Stimulated activated memory B cell treated with anti-CD40 and anti-IgM and Interleukin-4, amounts not matched to agents 10 μg/mL and 1 μg/mL and 100 μg/mL, for 72 hours (primary cell): ENCODE measurements around the gene PARVA.

Source experiments
- ATAC-seq: fragments of 150-1000 bp; cut with Tn5 transposase; 2 replicates; pipeline ENCODE4 v1.10.0; 2021
- H3K27ac Mint-ChIP-seq: one replicate; pipeline ENCODE4 v1.8.0; 2022; ENCODE audit warnings: mild to moderate bottlenecking, mixed read lengths
- H3K27me3 Mint-ChIP-seq: one replicate; pipeline ENCODE4 v1.8.0; 2022; ENCODE audit warnings: mixed read lengths
- H3K36me3 Mint-ChIP-seq: one replicate; pipeline ENCODE4 v1.8.0; 2022; ENCODE audit warnings: mixed read lengths
- H3K4me1 Mint-ChIP-seq: one replicate; pipeline ENCODE4 v1.8.0; 2022; ENCODE audit warnings: mixed read lengths
- H3K4me3 Mint-ChIP-seq: one replicate; pipeline ENCODE4 v1.8.0; 2022; ENCODE audit warnings: mild to moderate bottlenecking, moderate library complexity, mixed read lengths
- H3K9me3 Mint-ChIP-seq: one replicate; pipeline ENCODE4 v1.8.0; 2022; ENCODE audit warnings: mixed read lengths

Gene PARVA

GRCh38 chr11:12559011-12559410, 181.6 kb downstream of the PARVA start:
- no peaks in the 10 kb centered on the region for H3K27me3 Mint-ChIP-seq
- no peaks in the 10 kb centered on the region for H3K36me3 Mint-ChIP-seq
- H3K4me3 Mint-ChIP-seq, result no peak overlapping the region
- no peak overlapping the region for H3K27ac Mint-ChIP-seq
- H3K9me3 Mint-ChIP-seq, result peaks cover 5% of the 10 kb centered on the region
- H3K4me1 Mint-ChIP-seq, result no peaks in the 10 kb centered on the region
- no peak for ATAC-seq

GRCh38 chr11:12560362-12560761, 183.0 kb downstream of the PARVA start:
- Mint-ChIP-seq H3K9me3 (no peaks in the 10 kb centered on the region), H3K4me3 (no peak overlapping the region), H3K36me3 (no peaks in the 10 kb centered on the region), H3K4me1 (no peaks in the 10 kb centered on the region), H3K27me3 (no peaks in the 10 kb centered on the region), H3K27ac (no peak overlapping the region)
- ATAC-seq, result no peak

- Mint-ChIP-seq H3K4me3 (no peak overlapping the region), H3K9me3 (no peaks in the 10 kb centered on the region), H3K36me3 (no peaks in the 10 kb centered on the region), H3K4me1 (no peaks in the 10 kb centered on the region), H3K27me3 (no peaks in the 10 kb centered on the region), H3K27ac (no peak overlapping the region)
- ATAC-seq, result no peak
Measured at GRCh38 chr11:12560861-12561260, 183.5 kb downstream of the PARVA start.

- no peak overlapping the region for H3K4me3 Mint-ChIP-seq
- H3K27me3 Mint-ChIP-seq, result no peaks in the 10 kb centered on the region
- H3K27ac Mint-ChIP-seq, result no peak overlapping the region
- peaks cover 3% of the 10 kb centered on the region for H3K9me3 Mint-ChIP-seq
- no peaks in the 10 kb centered on the region for H3K4me1 Mint-ChIP-seq
- no peaks in the 10 kb centered on the region for H3K36me3 Mint-ChIP-seq
- ATAC-seq, result no peak
Measured at GRCh38 chr11:12564012-12564411, 186.6 kb downstream of the PARVA start.

- Mint-ChIP-seq H3K27ac (no peak overlapping the region), H3K9me3 (peaks cover 3% of the 10 kb centered on the region), H3K36me3 (no peaks in the 10 kb centered on the region), H3K4me3 (no peak overlapping the region), H3K27me3 (no peaks in the 10 kb centered on the region), H3K4me1 (no peaks in the 10 kb centered on the region)
- ATAC-seq, result no peak
Measured at GRCh38 chr11:12565406-12565805, 188.0 kb downstream of the PARVA start.

GRCh38 chr11:12567746-12568460, 190.5 kb downstream of the PARVA start:
- ATAC-seq, result no peak
- no peaks in the 10 kb centered on the region for H3K27me3 Mint-ChIP-seq
- H3K27ac Mint-ChIP-seq, result no peak overlapping the region
- no peaks in the 10 kb centered on the region for H3K36me3 Mint-ChIP-seq
- H3K9me3 Mint-ChIP-seq, result peaks cover 3% of the 10 kb centered on the region
- no peak overlapping the region for H3K4me3 Mint-ChIP-seq
- no peaks in the 10 kb centered on the region for H3K4me1 Mint-ChIP-seq

- Mint-ChIP-seq H3K4me1 (no peaks in the 10 kb centered on the region), H3K9me3 (peaks cover 3% of the 10 kb centered on the region), H3K27me3 (no peaks in the 10 kb centered on the region)
Measured at GRCh38 chr11:12569499-12570425, 192.4 kb downstream of the PARVA start.

GRCh38 chr11:12573707-12574485, 196.5 kb downstream of the PARVA start:
- Mint-ChIP-seq H3K36me3 (no peaks in the 10 kb centered on the region), H3K9me3 (no peaks in the 10 kb centered on the region), H3K27me3 (no peaks in the 10 kb centered on the region), H3K4me1 (no peaks in the 10 kb centered on the region), H3K27ac (no peak overlapping the region), H3K4me3 (no peak overlapping the region)
- no peak for ATAC-seq

More at GRCh38 chr11:12569499-12570425, 192.4 kb downstream of the PARVA start:
- no peak for ATAC-seq
- Mint-ChIP-seq H3K27ac (no peak overlapping the region), H3K36me3 (no peaks in the 10 kb centered on the region), H3K4me3 (no peak overlapping the region)

GRCh38 chr11:12577725-12578644, 200.6 kb downstream of the PARVA start:
- H3K27ac Mint-ChIP-seq, result no peak overlapping the region
- H3K4me3 Mint-ChIP-seq, result no peak overlapping the region
- H3K9me3 Mint-ChIP-seq, result no peaks in the 10 kb centered on the region
- no peaks in the 10 kb centered on the region for H3K4me1 Mint-ChIP-seq
- ATAC-seq, result no peak
- H3K27me3 Mint-ChIP-seq, result no peaks in the 10 kb centered on the region
- no peaks in the 10 kb centered on the region for H3K36me3 Mint-ChIP-seq

- no peaks in the 10 kb centered on the region for H3K27me3 Mint-ChIP-seq
- no peak overlapping the region for H3K27ac Mint-ChIP-seq
- ATAC-seq, result no peak
- no peaks in the 10 kb centered on the region for H3K36me3 Mint-ChIP-seq
- no peaks in the 10 kb centered on the region for H3K4me1 Mint-ChIP-seq
- no peaks in the 10 kb centered on the region for H3K9me3 Mint-ChIP-seq
- no peak overlapping the region for H3K4me3 Mint-ChIP-seq
Measured at GRCh38 chr11:12581416-12581815, 204.0 kb downstream of the PARVA start.

GRCh38 chr11:12581923-12582322, 204.6 kb downstream of the PARVA start:
- H3K4me3 Mint-ChIP-seq, result no peak overlapping the region
- ATAC-seq, result no peak
- no peaks in the 10 kb centered on the region for H3K9me3 Mint-ChIP-seq
- no peaks in the 10 kb centered on the region for H3K36me3 Mint-ChIP-seq
- H3K4me1 Mint-ChIP-seq, result no peaks in the 10 kb centered on the region
- H3K27ac Mint-ChIP-seq, result no peak overlapping the region
- H3K27me3 Mint-ChIP-seq, result no peaks in the 10 kb centered on the region
